Measurements from ENCODE around the gene RNF103. TPM values are rescaled to one million over a fixed set of nuclear protein-coding genes. Genes with fewer than 3 reads are reported as not detected.

Gene RNF103
- total and polyA plus RNA-seq, 2 of the 13 experiments (the other 11 are each of a cell fraction or from before 2014, with no cell fraction given), result 19.8 to 21.1 TPM

DNA sequence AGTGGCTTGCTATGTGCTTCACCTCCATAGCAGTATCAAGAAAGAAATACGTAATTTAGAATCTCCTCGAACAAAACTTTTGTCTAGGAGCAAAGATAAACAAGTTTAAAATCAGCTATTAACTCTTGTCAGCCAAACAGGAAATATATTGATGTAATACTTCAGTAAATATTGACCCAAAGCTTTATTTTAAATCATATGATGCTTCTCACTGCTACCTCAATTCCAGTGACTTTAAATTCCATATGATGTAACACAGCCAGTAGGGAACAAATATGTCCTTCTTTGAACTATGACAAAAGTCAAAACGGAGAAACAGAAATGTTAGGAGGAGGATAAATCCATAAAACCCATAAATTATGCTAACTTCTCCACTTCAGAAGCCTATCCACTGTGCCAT, 7.2 kb downstream of the RNF103 start (continued):
- TF ChIP-seq, protein P1, sequence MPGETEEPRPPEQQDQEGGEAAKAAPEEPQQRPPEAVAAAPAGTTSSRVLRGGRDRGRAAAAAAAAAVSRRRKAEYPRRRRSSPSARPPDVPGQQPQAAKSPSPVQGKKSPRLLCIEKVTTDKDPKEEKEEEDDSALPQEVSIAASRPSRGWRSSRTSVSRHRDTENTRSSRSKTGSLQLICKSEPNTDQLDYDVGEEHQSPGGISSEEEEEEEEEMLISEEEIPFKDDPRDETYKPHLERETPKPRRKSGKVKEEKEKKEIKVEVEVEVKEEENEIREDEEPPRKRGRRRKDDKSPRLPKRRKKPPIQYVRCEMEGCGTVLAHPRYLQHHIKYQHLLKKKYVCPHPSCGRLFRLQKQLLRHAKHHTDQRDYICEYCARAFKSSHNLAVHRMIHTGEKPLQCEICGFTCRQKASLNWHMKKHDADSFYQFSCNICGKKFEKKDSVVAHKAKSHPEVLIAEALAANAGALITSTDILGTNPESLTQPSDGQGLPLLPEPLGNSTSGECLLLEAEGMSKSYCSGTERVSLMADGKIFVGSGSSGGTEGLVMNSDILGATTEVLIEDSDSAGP (CRISPR knock-in tag; IDR thresholded peaks at IDR 0.05; ENCODE audit: borderline replicate concordance), result no peak
- no peak for TF ChIP-seq SP4 (CRISPR knock-in tag; IDR thresholded peaks at IDR 0.05)
- TF ChIP-seq GATAD2A (CRISPR knock-in tag; IDR thresholded peaks at IDR 0.05), result peak; percentile 64
- no peak for TF ChIP-seq SP140L (CRISPR knock-in tag; IDR thresholded peaks at IDR 0.05; ENCODE audit: borderline replicate concordance)
- no peak for TF ChIP-seq ZNF569 (CRISPR knock-in tag; IDR thresholded peaks at IDR 0.05; ENCODE audit: borderline replicate concordance)
- peak; percentile 33; the same call in 1 of the 2 replicates for TF ChIP-seq SOX5 (CRISPR knock-in tag; IDR thresholded peaks at IDR 0.05; ENCODE audit: borderline replicate concordance)
- TF ChIP-seq ZNF749 (CRISPR knock-in tag; IDR thresholded peaks at IDR 0.05; ENCODE audit: borderline replicate concordance), result no peak
- 0 out of 2 replicates have a peak, but pooled peaks have one; percentile 30 for TF ChIP-seq RXRB (CRISPR knock-in tag; IDR thresholded peaks at IDR 0.05; ENCODE audit: borderline replicate concordance)
- TF ChIP-seq NFE2L2 (IDR thresholded peaks at IDR 0.05; ENCODE audit: low read length), result no peak
- no peak for TF ChIP-seq ZNF556 (CRISPR knock-in tag; IDR thresholded peaks at IDR 0.05; ENCODE audit: borderline replicate concordance)
- TF ChIP-seq KLF16 (CRISPR knock-in tag; IDR thresholded peaks at IDR 0.05), result 0 out of 4 replicates have a peak, but pooled peaks of 1 of the 2 experiments have one; percentile 24
- TF ChIP-seq, protein P2, sequence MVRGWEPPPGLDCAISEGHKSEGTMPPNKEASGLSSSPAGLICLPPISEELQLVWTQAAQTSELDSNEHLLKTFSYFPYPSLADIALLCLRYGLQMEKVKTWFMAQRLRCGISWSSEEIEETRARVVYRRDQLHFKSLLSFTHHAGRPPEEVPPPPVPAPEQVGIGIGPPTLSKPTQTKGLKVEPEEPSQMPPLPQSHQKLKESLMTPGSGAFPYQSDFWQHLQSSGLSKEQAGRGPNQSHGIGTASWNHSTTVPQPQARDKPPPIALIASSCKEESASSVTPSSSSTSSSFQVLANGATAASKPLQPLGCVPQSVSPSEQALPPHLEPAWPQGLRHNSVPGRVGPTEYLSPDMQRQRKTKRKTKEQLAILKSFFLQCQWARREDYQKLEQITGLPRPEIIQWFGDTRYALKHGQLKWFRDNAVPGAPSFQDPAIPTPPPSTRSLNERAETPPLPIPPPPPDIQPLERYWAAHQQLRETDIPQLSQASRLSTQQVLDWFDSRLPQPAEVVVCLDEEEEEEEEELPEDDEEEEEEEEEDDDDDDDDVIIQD (CRISPR knock-in tag; IDR thresholded peaks at IDR 0.05; ENCODE audit: low read depth), result 0 out of 2 replicates have a peak, but pooled peaks have one; percentile 41

Measured in HepG2 (cell line).